ENCODE results near the gene MPHOSPH9.

GRCh38 chr12:123233505-123234308 is 766 bp upstream of the MPHOSPH9 start:
- TF ChIP-seq CTCF (IDR thresholded peaks at IDR 0.05) (no peak), POLR2A (IDR thresholded peaks at IDR 0.05) (peak in 1 of 4 donors; percentile 8)
